SK-N-SH treated with all-trans-retinoic acid at 6 μM for 48 hours (cell line): Measurements from ENCODE around the gene RIN3.

Experiments
- ATAC-seq: fragments of 200-7000 bp; cut with Tn5 transposase; 3 replicates; pipeline ENCODE4 v1.9.1; 2020; ENCODE audit warnings: mild to moderate bottlenecking, moderate library complexity
- ARNTL ChIP-seq: fragments of 450-650 bp; formaldehyde crosslinking; IDR thresholded peaks from 2 replicates; pipeline ENCODE4 v1.5.0; 2020; ENCODE audit warnings: low read depth, mild to moderate bottlenecking, moderate library complexity, borderline replicate concordance
- BACH2 ChIP-seq: fragments of 250-450 bp; sonication (Bioruptor Pico); IDR thresholded peaks from 2 replicates; pipeline ENCODE4 v1.9.0; 2021; ENCODE audit warnings: mild to moderate bottlenecking, borderline replicate concordance
- CREB5 ChIP-seq: fragments of 250-450 bp; sonication (Bioruptor Pico); IDR thresholded peaks from 2 replicates; pipeline ENCODE4 v1.5.1; 2020; ENCODE audit warnings: low read depth, mild to moderate bottlenecking, moderate library complexity
- CSDC2 ChIP-seq: fragments of 250-450 bp; sonication (Bioruptor Pico); IDR thresholded peaks from 2 replicates; pipeline ENCODE4 v1.5.0; 2020; ENCODE audit warnings: mild to moderate bottlenecking, moderate library complexity
- ESRRG ChIP-seq: fragments of 250-450 bp; sonication (Bioruptor Pico); IDR thresholded peaks from 2 replicates; pipeline ENCODE4 v1.6.1; 2021; ENCODE audit warnings: mild to moderate bottlenecking
- GLIS3 ChIP-seq: fragments of 250-450 bp; sonication (Bioruptor Pico); IDR thresholded peaks from 2 replicates; pipeline ENCODE4 v1.5.0; 2020; ENCODE audit warnings: mild to moderate bottlenecking, moderate library complexity
- ISL1 ChIP-seq: fragments of 250-450 bp; sonication (Bioruptor Pico); IDR thresholded peaks from 2 replicates; pipeline ENCODE4 v2.1.2; 2022; ENCODE audit warnings: mild to moderate bottlenecking, moderate library complexity
- OSR1 ChIP-seq: fragments of 250-450 bp; sonication (Bioruptor Pico); IDR thresholded peaks from 2 replicates; pipeline ENCODE4 v1.8.0; 2022; ENCODE audit warnings: moderate library complexity, mild to moderate bottlenecking, inconsistent platforms
- PATZ1 ChIP-seq: fragments of 250-450 bp; sonication (Bioruptor Pico); IDR thresholded peaks from 2 replicates; pipeline ENCODE4 v1.8.0; 2020; ENCODE audit warnings: mild to moderate bottlenecking, moderate library complexity, borderline replicate concordance
- POU6F1 ChIP-seq: fragments of 250-450 bp; sonication (Bioruptor Pico); IDR thresholded peaks from 2 replicates; pipeline ENCODE4 v1.8.0; 2021; ENCODE audit warnings: low read depth, mild to moderate bottlenecking, moderate library complexity, borderline replicate concordance
- PPARA ChIP-seq: fragments of 250-450 bp; sonication (Bioruptor Pico); IDR thresholded peaks from 2 replicates; pipeline ENCODE4 v1.5.0; 2020; ENCODE audit warnings: mild to moderate bottlenecking, borderline replicate concordance
- RARB ChIP-seq: fragments of 250-450 bp; sonication (Bioruptor Pico); IDR thresholded peaks from 2 replicates; pipeline ENCODE4 v1.8.0; 2021; ENCODE audit warnings: mild to moderate bottlenecking, moderate library complexity
- SNAI2 ChIP-seq: fragments of 250-450 bp; sonication (Bioruptor Pico); IDR thresholded peaks from 2 replicates; pipeline ENCODE4 v1.5.0; 2020; ENCODE audit warnings: mild to moderate bottlenecking, moderate library complexity
- TCF4 ChIP-seq: fragments of 250-450 bp; sonication (Bioruptor Pico); IDR thresholded peaks from 2 replicates; pipeline ENCODE4 v1.8.0; 2021; ENCODE audit warnings: mild to moderate bottlenecking, moderate library complexity, borderline replicate concordance
- TOX ChIP-seq: fragments of 250-450 bp; sonication (Bioruptor Pico); IDR thresholded peaks from 2 replicates; pipeline ENCODE4 v1.8.0; 2021; ENCODE audit warnings: mild to moderate bottlenecking, moderate library complexity, borderline replicate concordance
- TSHZ2 ChIP-seq: fragments of 250-450 bp; sonication (Bioruptor Pico); IDR thresholded peaks from 2 replicates; pipeline ENCODE4 v1.5.0; 2020; ENCODE audit warnings: mild to moderate bottlenecking, moderate library complexity
- ZC3H10 ChIP-seq: fragments of 250-450 bp; sonication (Bioruptor Pico); IDR thresholded peaks from 2 replicates; pipeline ENCODE4 v1.5.1; 2021; ENCODE audit warnings: mild to moderate bottlenecking, moderate library complexity
- ZFP3 ChIP-seq: fragments of 250-450 bp; sonication (Bioruptor Pico); IDR thresholded peaks from 2 replicates; pipeline ENCODE4 v1.5.0; 2020; ENCODE audit warnings: mild to moderate bottlenecking, moderate library complexity
- ZFP30 ChIP-seq: fragments of 450-650 bp; formaldehyde crosslinking; IDR thresholded peaks from 2 replicates; pipeline ENCODE4 v1.5.0; 2022; ENCODE audit warnings: mild to moderate bottlenecking, moderate library complexity
- ZNF70 ChIP-seq: fragments of 450-650 bp; formaldehyde crosslinking; IDR thresholded peaks from 2 replicates; pipeline ENCODE4 v1.5.0; 2020; ENCODE audit warnings: mild to moderate bottlenecking, moderate library complexity
- ZNF8 ChIP-seq: fragments of 450-650 bp; formaldehyde crosslinking; IDR thresholded peaks from 2 replicates; pipeline ENCODE4 v1.5.0; 2020; ENCODE audit warnings: mild to moderate bottlenecking, moderate library complexity

The RIN3 gene

GRCh38 chr14:92491782-92492181 is 21.8 kb upstream of the RIN3 start:
- ATAC-seq: no peak
- TF ChIP-seq GLIS3 (no peak), ZNF70 (no peak), ZC3H10 (CRISPR knock-in tag) (no peak), CREB5 (no peak), ISL1 (no peak), TOX (no peak)

- no peak for TF ChIP-seq POU6F1 (CRISPR knock-in tag)
- TF ChIP-seq ZNF8 (CRISPR knock-in tag): no peak
- TF ChIP-seq CREB5: no peak
- TF ChIP-seq OSR1 (CRISPR knock-in tag): no peak
- no peak for TF ChIP-seq ZFP30
- TF ChIP-seq TSHZ2: no peak
- no peak for TF ChIP-seq ISL1
- TF ChIP-seq PATZ1 (CRISPR knock-in tag): no peak
- no peak for TF ChIP-seq RARB (CRISPR knock-in tag)
- TF ChIP-seq ZC3H10 (CRISPR knock-in tag): no peak
- no peak for TF ChIP-seq ARNTL (CRISPR knock-in tag)
- no peak for TF ChIP-seq TOX
- ATAC-seq: no peak
These were observed 21.3 kb upstream of the RIN3 start for GRCh38 chr14:92492258-92492657.

- TF ChIP-seq BACH2 (CRISPR knock-in tag) (no peak), OSR1 (CRISPR knock-in tag) (no peak), RARB (CRISPR knock-in tag) (no peak), ARNTL (CRISPR knock-in tag) (no peak), ESRRG (CRISPR knock-in tag) (no peak), SNAI2 (CRISPR knock-in tag) (no peak)
- no peak for ATAC-seq
These were observed 20.6 kb upstream of the RIN3 start for GRCh38 chr14:92493024-92493423.

GRCh38 chr14:92493492-92493891 is 20.1 kb upstream of the RIN3 start:
- TF ChIP-seq CREB5: no peak
- TF ChIP-seq ISL1: no peak
- no peak for TF ChIP-seq PPARA (CRISPR knock-in tag)
- TF ChIP-seq RARB (CRISPR knock-in tag): no peak
- TF ChIP-seq TOX: no peak
- TF ChIP-seq ZFP3 (CRISPR knock-in tag): no peak
- no peak for TF ChIP-seq TCF4 (CRISPR knock-in tag)
- TF ChIP-seq CSDC2: no peak
- no peak for ATAC-seq
